ENCODE results near the gene OSBPL2. TPM values are rescaled to one million over a fixed set of nuclear protein-coding genes. Genes with fewer than 3 reads are reported as not detected.

OSBPL2 gene
- total and polyA plus RNA-seq, 2 experiments from 2014 or later = 16.6 to 31.2 TPM

- Histone ChIP-seq H3K4me2 (no peak overlapping the region), H4K20me1 (replicated peaks; ENCODE audit: insufficient read depth) (peaks cover 13% of the 10 kb centered on the region), H3K27ac (ENCODE audit: low read depth) (no peak overlapping the region; the same call in 1 of the 2 replicates), H3K9me2 (ENCODE audit: insufficient read depth) (no peaks in the 10 kb centered on the region), H3K4me3 (no peak overlapping the region), H3K4me1 (ENCODE audit: insufficient read depth) (no peaks in the 10 kb centered on the region), H3F3A (replicated peaks; ENCODE audit: low read depth) (0 out of 2 replicates have a peak, but pooled peaks cover 5% of the 10 kb centered on the region), H3K36me3 (ENCODE audit: insufficient read depth) (no peaks in the 10 kb centered on the region; the same call in 1 of the 2 replicates), H3K79me2 (replicated peaks; ENCODE audit: insufficient read depth) (peaks cover 26% of the 10 kb centered on the region), H2AFZ (no peak overlapping the region), H3K27me3 (ENCODE audit: insufficient read depth) (no peaks in the 10 kb centered on the region)
- no peak for DNase-seq (ENCODE audit: low spot score)
- peaks cover 2% of the 10 kb centered on the region for H3K27me3 Mint-ChIP-seq (ENCODE audit: insufficient read depth, low read depth, poor library complexity)
- 0 out of 2 replicates have a peak overlapping the region, but pooled peaks have one; percentile 67 for H3K27ac Mint-ChIP-seq
- TF ChIP-seq POLR2AphosphoS5 (IDR thresholded peaks at IDR 0.05; ENCODE audit: low read depth) = no peak
- no peak for ATAC-seq
- peaks cover 29% of the 10 kb centered on the region for H3K36me3 Mint-ChIP-seq (ENCODE audit: low read depth)
- no peaks in the 10 kb centered on the region; the same call in 2 of the 3 replicates for H3K9me3 Mint-ChIP-seq
- peaks cover 5% of the 10 kb centered on the region for H3K4me1 Mint-ChIP-seq
- no peak overlapping the region for H3K4me3 Mint-ChIP-seq
Observed at GRCh38 chr20:62258499-62259293, 20.4 kb downstream of the OSBPL2 start.

GRCh38 chr20:62259294-62259565 lies 20.9 kb downstream of the OSBPL2 start:
- 0 out of 2 replicates have a peak, but pooled peaks cover 5% of the 10 kb centered on the region for H3F3A ChIP-seq (replicated peaks; ENCODE audit: low read depth)
- Mint-ChIP-seq H3K36me3 (ENCODE audit: low read depth) (peaks cover 34% of the 10 kb centered on the region), H3K9me3 (no peaks in the 10 kb centered on the region; the same call in 2 of the 3 replicates), H3K4me1 (peaks cover 1% of the 10 kb centered on the region), H3K4me3 (no peak overlapping the region), H3K27ac (no peak overlapping the region), H3K27me3 (ENCODE audit: insufficient read depth, low read depth, poor library complexity) (peaks cover 1% of the 10 kb centered on the region)
- no peak overlapping the region for H3K4me2 ChIP-seq
- H3K9me2 ChIP-seq (ENCODE audit: insufficient read depth) = no peaks in the 10 kb centered on the region
- peaks cover 8% of the 10 kb centered on the region for H4K20me1 ChIP-seq (replicated peaks; ENCODE audit: insufficient read depth)
- no peak for DNase-seq (ENCODE audit: low spot score)
- H3K4me1 ChIP-seq (ENCODE audit: insufficient read depth) = no peaks in the 10 kb centered on the region
- H3K36me3 ChIP-seq (ENCODE audit: insufficient read depth) = no peaks in the 10 kb centered on the region; the same call in 1 of the 2 replicates
- H3K27ac ChIP-seq (ENCODE audit: low read depth) = no peak overlapping the region; the same call in 1 of the 2 replicates
- no peak overlapping the region for H2AFZ ChIP-seq
- H3K27me3 ChIP-seq (ENCODE audit: insufficient read depth) = no peaks in the 10 kb centered on the region
- H3K4me3 ChIP-seq = no peak overlapping the region
- ATAC-seq = no peak
- H3K79me2 ChIP-seq (replicated peaks; ENCODE audit: insufficient read depth) = peaks cover 26% of the 10 kb centered on the region
- TF ChIP-seq CREB1 (CRISPR knock-in tag; IDR thresholded peaks at IDR 0.05; ENCODE audit: low read depth) = no peak
- no peak for TF ChIP-seq REST (IDR thresholded peaks at IDR 0.05; ENCODE audit: unreplicated experiment)
- TF ChIP-seq EZH2phosphoT487 (IDR thresholded peaks at IDR 0.05; ENCODE audit: unreplicated experiment) = no peak
- TF ChIP-seq CTCF (conservative IDR thresholded peaks at IDR 0.05; ENCODE audit: low read depth in 2 of 2) = no peak
- no peak for TF ChIP-seq STAT1 (IDR thresholded peaks at IDR 0.05; ENCODE audit: unreplicated experiment)
- TF ChIP-seq ZNF114 (CRISPR knock-in tag; IDR thresholded peaks at IDR 0.05) = no peak
- TF ChIP-seq ZNF331 (CRISPR knock-in tag; IDR thresholded peaks at IDR 0.05; ENCODE audit: low read depth) = no peak
- no peak for TF ChIP-seq EZH2 (IDR thresholded peaks at IDR 0.05; ENCODE audit: low read depth, unreplicated experiment)
- no peak for TF ChIP-seq JUNB (IDR thresholded peaks at IDR 0.05; ENCODE audit: unreplicated experiment)
- TF ChIP-seq POLR2AphosphoS5 (IDR thresholded peaks at IDR 0.05; ENCODE audit: low read depth) = no peak
- no peak for TF ChIP-seq NANOG (IDR thresholded peaks at IDR 0.05; ENCODE audit: borderline replicate concordance)
- TF ChIP-seq, protein P1, sequence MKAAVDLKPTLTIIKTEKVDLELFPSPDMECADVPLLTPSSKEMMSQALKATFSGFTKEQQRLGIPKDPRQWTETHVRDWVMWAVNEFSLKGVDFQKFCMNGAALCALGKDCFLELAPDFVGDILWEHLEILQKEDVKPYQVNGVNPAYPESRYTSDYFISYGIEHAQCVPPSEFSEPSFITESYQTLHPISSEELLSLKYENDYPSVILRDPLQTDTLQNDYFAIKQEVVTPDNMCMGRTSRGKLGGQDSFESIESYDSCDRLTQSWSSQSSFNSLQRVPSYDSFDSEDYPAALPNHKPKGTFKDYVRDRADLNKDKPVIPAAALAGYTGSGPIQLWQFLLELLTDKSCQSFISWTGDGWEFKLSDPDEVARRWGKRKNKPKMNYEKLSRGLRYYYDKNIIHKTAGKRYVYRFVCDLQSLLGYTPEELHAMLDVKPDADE (IDR thresholded peaks at IDR 0.05) = no peak

Measured in GM23338 (cell line).